HUES6 (cell line): Measurements from ENCODE around the gene TREML4.

Experiments
- H3K27ac ChIP-seq: 2 replicates; pipeline ENCODE4 v1.7.0; 2013; ENCODE audit warnings: low read depth, mild to moderate bottlenecking, low read length, inconsistent platforms
- H3K27me3 ChIP-seq: 2 replicates; pipeline ENCODE4 v1.6.1; 2013; ENCODE audit warnings: low read length; ENCODE audit not compliant: control insufficient read depth, insufficient read depth
- H3K36me3 ChIP-seq: 2 replicates; pipeline ENCODE4 v1.6.1; 2013; ENCODE audit warnings: low read length; ENCODE audit not compliant: control insufficient read depth, insufficient read depth
- H3K4me1 ChIP-seq: 2 replicates; pipeline ENCODE4 v1.6.1; 2013; ENCODE audit warnings: low read length; ENCODE audit not compliant: control insufficient read depth, insufficient read depth
- H3K4me3 ChIP-seq: 2 replicates; pipeline ENCODE4 v1.5.1; 2013; ENCODE audit warnings: low read depth, low read length
- H3K9ac ChIP-seq: one replicate; pipeline ENCODE4 v1.6.1; 2013; ENCODE audit warnings: mild to moderate bottlenecking, low read length
- H3K9me3 ChIP-seq: 2 replicates; pipeline ENCODE4 v1.6.1; 2013; ENCODE audit warnings: low read depth, low read length; ENCODE audit not compliant: control insufficient read depth, insufficient read depth

The TREML4 gene

GRCh38 chr6:41288030-41288753 is 60.0 kb downstream of the TREML4 start:
- no peaks in the 10 kb centered on the region for H3K9me3 ChIP-seq
- no peak overlapping the region for H3K9ac ChIP-seq
- peaks cover 13% of the 10 kb centered on the region for H3K4me1 ChIP-seq
- peaks cover 6% of the 10 kb centered on the region; the same call in 1 of the 2 replicates for H3K27me3 ChIP-seq
- no peaks in the 10 kb centered on the region for H3K36me3 ChIP-seq
- no peak overlapping the region for H3K27ac ChIP-seq
- H3K4me3 ChIP-seq, result no peak overlapping the region
